H9 (cell line): ENCODE measurements around the gene CABLES1. TPM values are rescaled to one million over a fixed set of nuclear protein-coding genes. Genes with fewer than 3 reads are reported as not detected.
A peak's percentile ranks its signal among the peaks of the same experiment; 100 is the strongest.

ENCODE experiments used
- DNase-seq: peaks from one replicate; pipeline ENCODE4 v3.0.0-alpha.2; 2017
- H2AFZ ChIP-seq: one replicate; pipeline ENCODE4 v1.6.1; 2013; ENCODE audit warnings: mild to moderate bottlenecking, low read length, control low read depth, moderate library complexity
- H2AK5ac ChIP-seq: 2 replicates; pipeline ENCODE4 v1.6.1; 2013; ENCODE audit warnings: low read length, control low read depth, mixed read lengths; ENCODE audit not compliant: insufficient read length
- H2BK120ac ChIP-seq: one replicate; pipeline ENCODE4 v1.6.1; 2013; ENCODE audit warnings: low read depth, mild to moderate bottlenecking, low read length, control low read depth, inconsistent platforms; ENCODE audit not compliant: poor library complexity, severe bottlenecking
- H2BK12ac ChIP-seq: 2 replicates; pipeline ENCODE4 v1.6.1; 2013; ENCODE audit warnings: low read length, control low read depth, mixed read lengths, low read depth; ENCODE audit not compliant: insufficient read length
- H2BK15ac ChIP-seq: 2 replicates; pipeline ENCODE4 v1.6.1; 2013; ENCODE audit warnings: low read depth, low read length, control low read depth
- H2BK20ac ChIP-seq: one replicate; pipeline ENCODE4 v1.6.1; 2013; ENCODE audit warnings: low read depth, mild to moderate bottlenecking, low read length, control low read depth, inconsistent platforms; ENCODE audit not compliant: poor library complexity, severe bottlenecking
- H2BK5ac ChIP-seq: 2 replicates; pipeline ENCODE4 v1.6.1; 2013; ENCODE audit warnings: low read length, control low read depth, mixed read lengths; ENCODE audit not compliant: insufficient read length
- H3K14ac ChIP-seq: 2 replicates; pipeline ENCODE4 v1.6.1; 2013; ENCODE audit warnings: low read length, control low read depth; ENCODE audit not compliant: insufficient read depth
- H3K18ac ChIP-seq: 2 replicates; pipeline ENCODE4 v1.6.1; 2013; ENCODE audit warnings: low read depth, mild to moderate bottlenecking, mixed read lengths, low read length, control low read depth; ENCODE audit not compliant: insufficient read length
- H3K23ac ChIP-seq: 2 replicates; pipeline ENCODE4 v1.6.1; 2013; ENCODE audit warnings: low read length, control low read depth, mixed read lengths, low read depth; ENCODE audit not compliant: insufficient read length
- H3K23me2 ChIP-seq: 2 replicates; pipeline ENCODE4 v1.6.1; 2013; ENCODE audit warnings: low read depth, mild to moderate bottlenecking, mixed read lengths, low read length, control low read depth; ENCODE audit not compliant: insufficient read length, poor library complexity, severe bottlenecking
- H3K27ac ChIP-seq: 2 replicates; pipeline ENCODE4 v1.5.1; 2013; ENCODE audit warnings: low read length, control low read depth, mixed read lengths, low read depth; ENCODE audit not compliant: insufficient read length
- H3K27me3 ChIP-seq: 2 replicates; pipeline ENCODE4 v1.6.1; 2013; ENCODE audit warnings: low read length, control low read depth, inconsistent platforms; ENCODE audit not compliant: insufficient read depth
- H3K4ac ChIP-seq: 2 replicates; pipeline ENCODE4 v1.6.1; 2013; ENCODE audit warnings: low read depth, mild to moderate bottlenecking, control low read depth, inconsistent platforms, low read length, moderate library complexity
- H3K4me1 ChIP-seq: 2 replicates; pipeline ENCODE4 v1.6.1; 2013; ENCODE audit warnings: low read length, control low read depth, inconsistent platforms; ENCODE audit not compliant: insufficient read depth
- H3K4me2 ChIP-seq: 2 replicates; pipeline ENCODE4 v1.6.1; 2013; ENCODE audit warnings: low read length, control low read depth, mixed read lengths; ENCODE audit not compliant: insufficient read length, insufficient read depth
- H3K56ac ChIP-seq: 2 replicates; pipeline ENCODE4 v1.6.1; 2013; ENCODE audit warnings: low read depth, mild to moderate bottlenecking, mixed read lengths, low read length, control low read depth; ENCODE audit not compliant: insufficient read length
- H3K79me1 ChIP-seq: 2 replicates; pipeline ENCODE4 v1.6.1; 2013; ENCODE audit warnings: low read depth, mild to moderate bottlenecking, moderate library complexity, low read length, control low read depth, inconsistent platforms; ENCODE audit not compliant: insufficient read depth, poor library complexity, severe bottlenecking
- H3K79me2 ChIP-seq: 2 replicates; pipeline ENCODE4 v1.6.1; 2013; ENCODE audit warnings: low read length, control low read depth, inconsistent platforms; ENCODE audit not compliant: insufficient read depth
- H3K9ac ChIP-seq: 2 replicates; pipeline ENCODE4 v1.6.1; 2013; ENCODE audit warnings: low read length, control low read depth, mixed read lengths; ENCODE audit not compliant: insufficient read length; ENCODE audit errors: extremely low read depth
- H3K9me3 ChIP-seq: one replicate; pipeline ENCODE4 v1.6.1; 2013; ENCODE audit warnings: low read depth, low read length, inconsistent platforms; ENCODE audit not compliant: control insufficient read depth
- H3T11ph ChIP-seq: one replicate; pipeline ENCODE4 v1.6.1; 2013; ENCODE audit warnings: mild to moderate bottlenecking, low read length, control low read depth, inconsistent platforms
- H4K20me1 ChIP-seq: one replicate; pipeline ENCODE4 v1.6.1; 2013; ENCODE audit not compliant: control insufficient read depth, insufficient read length, insufficient read depth
- H4K5ac ChIP-seq: 2 replicates; pipeline ENCODE4 v1.6.1; 2013; ENCODE audit warnings: low read depth, mild to moderate bottlenecking, mixed read lengths, low read length, control low read depth; ENCODE audit not compliant: insufficient read length
- H4K8ac ChIP-seq: replicated peaks from 2 replicates; pipeline ENCODE4 v1.6.1; 2013; ENCODE audit warnings: low read length, control low read depth, mixed read lengths, low read depth; ENCODE audit not compliant: insufficient read length
- H4K91ac ChIP-seq: 2 replicates; pipeline ENCODE4 v1.6.1; 2013; ENCODE audit warnings: low read depth, mild to moderate bottlenecking, moderate library complexity, mixed read lengths, low read length, control low read depth; ENCODE audit not compliant: insufficient read length
- H3K27ac Mint-ChIP-seq, 3 experiments: 2 replicates in 2 of 3; 3 replicates in 1 of 3; pipeline ENCODE4 v1.8.0; 2020 to 2021; ENCODE audit warnings: mixed read lengths in 3 of 3, mild to moderate bottlenecking in 1 of 3, moderate library complexity in 1 of 3
- H3K27me3 Mint-ChIP-seq: 2 replicates; pipeline ENCODE4 v1.8.0; 2021; ENCODE audit warnings: low read depth, mild to moderate bottlenecking, moderate library complexity, mixed read lengths
- H3K36me3 Mint-ChIP-seq, 3 experiments: 2 replicates in 2 of 3; 3 replicates in 1 of 3; pipeline ENCODE4 v1.8.0; 2020 to 2021; ENCODE audit warnings: low read depth in 3 of 3, mixed read lengths in 3 of 3; ENCODE audit not compliant: insufficient read depth in 1 of 3
- H3K4me1 Mint-ChIP-seq, 2 experiments: 2 replicates each; pipeline ENCODE4 v1.8.0; 2020; ENCODE audit warnings: mixed read lengths in 2 of 2
- H3K4me3 Mint-ChIP-seq, 2 experiments: 2 replicates in 1 of 2; 3 replicates in 1 of 2; pipeline ENCODE4 v1.8.0; 2020 to 2021; ENCODE audit warnings: mild to moderate bottlenecking in 2 of 2, mixed read lengths in 2 of 2, moderate library complexity in 1 of 2
- H3K9me3 Mint-ChIP-seq, 2 experiments: 2 replicates in 1 of 2; 3 replicates in 1 of 2; pipeline ENCODE4 v1.8.0; 2020; ENCODE audit warnings: mild to moderate bottlenecking in 2 of 2, mixed read lengths in 2 of 2, moderate library complexity in 1 of 2
- WGBS: extraction: QIAGEN DNeasy Blood & Tissue Kit; methylation state at CpG from one replicate; pipeline ENCODE4 v1.1.7; 2013; ENCODE audit warnings: missing lambda C conversion rate, low lambda C conversion rate, mixed read lengths; ENCODE audit not compliant: insufficient read length; ENCODE audit errors: extremely low coverage; 5-methylcytosine and 5-hydroxymethylcytosine counted together
- total RNA-seq: library from RNA; stranded (reverse); gene quantifications from 2 replicates; pipeline ENCODE4 v1.2.1, GENCODE V29; 2021
- TF ChIP-seq, protein P1 (sequence below): fragments of 200-600 bp; sonication (generic); conservative IDR thresholded peaks from 3 replicates; pipeline ENCODE4 v1.8.0; 2021; ENCODE audit warnings: antibody characterized with exemption, mild to moderate bottlenecking

The CABLES1 gene
- total RNA-seq, 1 experiment from 2014 or later, result 27.1 TPM

DNA sequence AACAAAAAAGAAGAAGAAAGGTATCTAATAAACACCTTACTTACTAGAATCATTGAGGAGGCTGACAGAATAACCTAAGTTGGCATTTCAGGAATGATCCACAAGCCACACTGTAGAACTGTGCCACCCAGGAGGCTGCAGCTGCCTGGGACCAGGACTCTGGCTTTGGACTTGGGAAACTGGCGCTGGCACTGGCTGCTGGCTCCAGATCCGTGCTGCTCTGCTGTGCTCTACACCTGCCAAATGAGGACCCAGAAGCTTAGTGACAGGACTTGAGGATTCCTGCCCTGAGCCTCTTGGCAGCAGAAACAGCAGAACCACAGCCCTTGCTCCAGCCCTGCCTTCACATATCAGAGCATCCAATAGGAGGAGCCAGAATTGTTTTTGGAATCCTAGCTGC is 113.5 kb downstream of the CABLES1 start:
- TF ChIP-seq, protein P1, sequence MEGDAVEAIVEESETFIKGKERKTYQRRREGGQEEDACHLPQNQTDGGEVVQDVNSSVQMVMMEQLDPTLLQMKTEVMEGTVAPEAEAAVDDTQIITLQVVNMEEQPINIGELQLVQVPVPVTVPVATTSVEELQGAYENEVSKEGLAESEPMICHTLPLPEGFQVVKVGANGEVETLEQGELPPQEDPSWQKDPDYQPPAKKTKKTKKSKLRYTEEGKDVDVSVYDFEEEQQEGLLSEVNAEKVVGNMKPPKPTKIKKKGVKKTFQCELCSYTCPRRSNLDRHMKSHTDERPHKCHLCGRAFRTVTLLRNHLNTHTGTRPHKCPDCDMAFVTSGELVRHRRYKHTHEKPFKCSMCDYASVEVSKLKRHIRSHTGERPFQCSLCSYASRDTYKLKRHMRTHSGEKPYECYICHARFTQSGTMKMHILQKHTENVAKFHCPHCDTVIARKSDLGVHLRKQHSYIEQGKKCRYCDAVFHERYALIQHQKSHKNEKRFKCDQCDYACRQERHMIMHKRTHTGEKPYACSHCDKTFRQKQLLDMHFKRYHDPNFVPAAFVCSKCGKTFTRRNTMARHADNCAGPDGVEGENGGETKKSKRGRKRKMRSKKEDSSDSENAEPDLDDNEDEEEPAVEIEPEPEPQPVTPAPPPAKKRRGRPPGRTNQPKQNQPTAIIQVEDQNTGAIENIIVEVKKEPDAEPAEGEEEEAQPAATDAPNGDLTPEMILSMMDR, result no peak
- H4K20me1 ChIP-seq, result no peaks in the 10 kb centered on the region
- no peak overlapping the region for H2BK20ac ChIP-seq
- no peak overlapping the region for H3K23ac ChIP-seq
- H2BK12ac ChIP-seq, result no peak overlapping the region
- Mint-ChIP-seq H3K27me3 (no peaks in the 10 kb centered on the region), H3K36me3 (peaks cover 49 to 84% (median 71%) of the 10 kb centered on the region in 3 experiments), H3K4me3 (no peak overlapping the region), H3K4me1 (peaks cover 18 to 19% of the 10 kb centered on the region in 2 experiments), H3K27ac (peak overlapping the region in 1 of 3 experiments; percentile 68; a peak in 1 of 7 replicates), H3K9me3 (peaks cover 13 to 15% of the 10 kb centered on the region in 2 experiments)
- H3K4ac ChIP-seq, result no peak overlapping the region
- no peak overlapping the region for H2AFZ ChIP-seq
- H3K4me2 ChIP-seq, result no peak overlapping the region
- DNase-seq, result no peak
- no peak overlapping the region for H3K9ac ChIP-seq
- no peak overlapping the region for H3K56ac ChIP-seq
- no peak overlapping the region for H3K18ac ChIP-seq
- H3K79me1 ChIP-seq, result no peaks in the 10 kb centered on the region
- H2AK5ac ChIP-seq, result no peak overlapping the region
- no peak overlapping the region for H2BK15ac ChIP-seq
- no peak overlapping the region for H3T11ph ChIP-seq
- H3K4me1 ChIP-seq, result no peaks in the 10 kb centered on the region
- no peak overlapping the region for H3K27ac ChIP-seq
- H3K79me2 ChIP-seq, result no peaks in the 10 kb centered on the region
- H2BK5ac ChIP-seq, result no peak overlapping the region
- no CpG with 5 or more reads among the region's 2 CpGs for WGBS
- no peaks in the 10 kb centered on the region for H3K9me3 ChIP-seq
- no peak overlapping the region for H4K8ac ChIP-seq
- H4K5ac ChIP-seq, result no peak overlapping the region
- no peaks in the 10 kb centered on the region for H3K23me2 ChIP-seq
- no peak overlapping the region for H3K14ac ChIP-seq
- no peak overlapping the region for H2BK120ac ChIP-seq
- no peak overlapping the region for H4K91ac ChIP-seq
- no peaks in the 10 kb centered on the region for H3K27me3 ChIP-seq
